ENCODE results near the gene VWA1.

VWA1 gene

DNA sequence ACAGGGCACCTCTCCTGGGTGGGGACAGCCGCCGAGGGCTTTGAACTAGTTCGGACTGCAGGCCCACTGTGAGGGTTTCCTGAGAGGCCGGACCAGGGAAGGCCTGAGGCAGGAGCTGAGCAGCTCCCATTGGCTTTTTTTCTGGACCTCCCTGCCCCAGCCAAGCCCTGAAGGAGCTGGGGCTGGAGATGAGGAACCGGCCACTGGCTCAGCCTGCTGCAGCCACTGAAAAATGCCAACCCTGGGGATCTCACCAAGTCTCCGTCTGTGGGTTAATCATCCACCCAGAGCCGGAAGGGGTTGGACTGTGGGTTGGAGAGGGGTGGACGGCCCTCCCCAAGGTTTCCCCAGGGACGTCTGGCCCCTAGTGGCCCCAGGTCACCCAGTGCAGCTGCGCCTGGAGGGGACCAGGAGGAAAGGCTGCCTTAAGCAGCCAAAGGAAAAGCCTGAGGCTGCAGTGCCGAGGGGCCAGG lies 2.5 kb downstream of the VWA1 start:
- peak; percentile 71 for DNase-seq (ENCODE audit: low spot score)
- TF ChIP-seq, protein P1, sequence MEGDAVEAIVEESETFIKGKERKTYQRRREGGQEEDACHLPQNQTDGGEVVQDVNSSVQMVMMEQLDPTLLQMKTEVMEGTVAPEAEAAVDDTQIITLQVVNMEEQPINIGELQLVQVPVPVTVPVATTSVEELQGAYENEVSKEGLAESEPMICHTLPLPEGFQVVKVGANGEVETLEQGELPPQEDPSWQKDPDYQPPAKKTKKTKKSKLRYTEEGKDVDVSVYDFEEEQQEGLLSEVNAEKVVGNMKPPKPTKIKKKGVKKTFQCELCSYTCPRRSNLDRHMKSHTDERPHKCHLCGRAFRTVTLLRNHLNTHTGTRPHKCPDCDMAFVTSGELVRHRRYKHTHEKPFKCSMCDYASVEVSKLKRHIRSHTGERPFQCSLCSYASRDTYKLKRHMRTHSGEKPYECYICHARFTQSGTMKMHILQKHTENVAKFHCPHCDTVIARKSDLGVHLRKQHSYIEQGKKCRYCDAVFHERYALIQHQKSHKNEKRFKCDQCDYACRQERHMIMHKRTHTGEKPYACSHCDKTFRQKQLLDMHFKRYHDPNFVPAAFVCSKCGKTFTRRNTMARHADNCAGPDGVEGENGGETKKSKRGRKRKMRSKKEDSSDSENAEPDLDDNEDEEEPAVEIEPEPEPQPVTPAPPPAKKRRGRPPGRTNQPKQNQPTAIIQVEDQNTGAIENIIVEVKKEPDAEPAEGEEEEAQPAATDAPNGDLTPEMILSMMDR (IDR thresholded peaks at IDR 0.05; ENCODE audit: extremely low read depth, insufficient read depth, missing control alignments) = peak; percentile 13
- in situ Hi-C loops (cut with MboI; ENCODE audit: low pct_unique_long_range_greater_than_20kb, low sequenced_read_pairs, unreplicated experiment) = no loop called here

DNA sequence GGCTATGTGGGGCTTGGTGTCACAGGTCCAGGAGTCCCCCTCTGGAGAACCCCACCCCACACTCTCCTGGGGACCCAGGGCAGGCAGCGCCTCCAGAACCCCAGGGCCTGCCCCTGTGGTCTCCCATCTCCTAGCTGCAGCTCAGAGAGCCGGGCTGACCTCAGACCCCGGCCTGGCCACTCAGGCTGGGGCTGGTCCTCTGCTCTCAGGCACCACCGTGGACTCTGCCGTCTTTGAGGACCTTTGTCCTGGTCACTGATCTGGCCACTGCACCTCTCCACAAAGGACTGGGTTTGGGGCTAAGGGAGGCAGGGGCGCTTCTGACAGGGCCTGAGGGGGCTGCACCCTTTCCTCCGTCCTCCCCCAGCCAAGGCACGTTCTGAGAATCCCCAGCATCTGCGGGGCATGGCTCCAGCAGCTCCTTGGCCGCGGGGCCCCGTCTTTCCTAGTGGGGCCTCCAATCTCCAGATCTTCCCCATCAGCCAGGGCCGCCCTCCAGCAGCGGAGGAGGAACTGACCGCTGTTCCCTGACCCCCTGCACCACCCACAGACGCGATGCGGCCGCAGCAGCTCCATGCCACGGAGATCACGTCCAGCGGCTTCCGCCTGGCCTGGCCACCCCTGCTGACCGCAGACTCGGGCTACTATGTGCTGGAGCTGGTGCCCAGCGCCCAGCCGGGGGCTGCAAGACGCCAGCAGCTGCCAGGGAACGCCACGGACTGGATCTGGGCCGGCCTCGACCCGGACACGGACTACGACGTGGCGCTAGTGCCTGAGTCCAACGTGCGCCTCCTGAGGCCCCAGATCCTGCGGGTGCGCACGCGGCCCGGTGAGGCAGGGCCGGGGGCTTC lies 3.3 kb downstream of the VWA1 start:
- TF ChIP-seq, protein P1 (IDR thresholded peaks at IDR 0.05; ENCODE audit: extremely low read depth, insufficient read depth, missing control alignments) = no peak
- DNase-seq (ENCODE audit: low spot score) = peak; percentile 39
- in situ Hi-C loops (cut with MboI; ENCODE audit: low pct_unique_long_range_greater_than_20kb, low sequenced_read_pairs, unreplicated experiment) = no loop called here

DNA sequence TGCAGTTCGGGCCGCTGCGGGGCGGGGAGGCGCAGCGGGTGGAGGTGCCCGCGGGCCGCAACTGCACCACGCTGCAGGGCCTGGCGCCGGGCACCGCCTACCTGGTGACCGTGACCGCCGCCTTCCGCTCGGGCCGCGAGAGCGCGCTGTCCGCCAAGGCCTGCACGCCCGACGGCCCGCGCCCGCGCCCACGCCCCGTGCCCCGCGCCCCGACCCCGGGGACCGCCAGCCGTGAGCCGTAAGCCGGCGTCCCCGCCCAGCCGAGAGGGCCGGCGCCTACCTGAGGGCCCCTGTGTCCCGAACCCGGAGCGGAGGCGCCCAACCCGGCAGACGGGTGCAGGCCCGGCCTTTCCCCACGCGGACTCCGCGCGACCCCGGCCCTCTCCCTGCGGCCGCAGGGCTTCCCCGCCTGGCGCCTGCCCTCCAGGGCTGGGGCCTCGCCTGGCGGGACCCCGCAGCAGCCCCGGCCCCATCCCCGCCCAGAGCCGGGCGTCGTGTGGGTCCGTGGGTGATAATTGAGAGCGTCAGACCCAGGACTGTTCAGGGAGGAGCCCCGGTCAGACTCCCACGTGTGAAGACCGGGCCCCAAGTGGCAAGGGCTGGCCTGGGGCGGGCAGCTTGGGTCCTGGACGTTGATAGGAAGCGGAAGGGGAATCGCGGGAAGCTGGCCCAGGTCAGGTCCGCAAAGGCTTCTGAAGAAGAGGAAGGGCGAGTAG lies 4.2 kb downstream of the VWA1 start:
- no peak for DNase-seq (ENCODE audit: low spot score)
- in situ Hi-C loops (cut with MboI; ENCODE audit: low pct_unique_long_range_greater_than_20kb, low sequenced_read_pairs, unreplicated experiment) = no loop called here
- TF ChIP-seq, protein P1 (IDR thresholded peaks at IDR 0.05; ENCODE audit: extremely low read depth, insufficient read depth, missing control alignments) = no peak

DNA sequence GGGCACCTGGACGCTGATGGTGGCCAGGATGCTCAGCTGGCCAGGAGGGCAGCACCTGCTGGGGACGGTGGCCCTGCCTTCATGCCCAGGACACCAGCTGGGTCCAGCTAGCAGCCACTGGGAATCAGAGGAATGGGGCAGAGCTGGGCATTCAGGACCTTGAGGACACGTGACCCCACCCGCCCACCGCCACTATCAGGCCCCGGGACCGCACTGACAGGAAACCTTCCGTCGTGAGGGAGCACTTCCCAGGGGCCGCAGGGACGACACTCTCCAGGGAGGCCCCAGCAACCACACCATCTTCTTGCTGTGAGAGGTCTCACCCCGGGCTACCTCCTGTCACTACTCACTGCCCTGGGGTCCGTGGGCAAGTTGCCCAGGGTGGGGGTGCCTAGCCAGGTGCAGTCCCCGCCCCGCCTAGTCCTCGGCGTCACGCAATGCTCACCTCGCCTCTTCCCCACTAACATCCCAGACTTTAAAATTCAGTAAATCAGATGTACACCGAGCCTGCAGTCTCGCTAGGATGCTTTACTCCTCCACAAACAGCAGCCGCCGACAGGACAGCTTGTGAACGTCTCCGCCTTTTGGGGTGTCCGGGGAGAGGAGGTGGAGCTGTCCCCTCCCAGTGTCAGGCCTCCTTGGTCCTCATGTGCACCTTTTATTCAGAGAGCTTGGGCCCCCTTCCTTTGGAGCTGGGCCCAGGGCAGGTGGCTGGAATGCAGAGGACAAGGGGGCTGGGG lies 4.9 kb downstream of the VWA1 start:
- TF ChIP-seq, protein P1 (IDR thresholded peaks at IDR 0.05; ENCODE audit: extremely low read depth, insufficient read depth, missing control alignments) = no peak
- DNase-seq (ENCODE audit: low spot score) = no peak
- in situ Hi-C loops (cut with MboI; ENCODE audit: low pct_unique_long_range_greater_than_20kb, low sequenced_read_pairs, unreplicated experiment) = no loop called here

DNA sequence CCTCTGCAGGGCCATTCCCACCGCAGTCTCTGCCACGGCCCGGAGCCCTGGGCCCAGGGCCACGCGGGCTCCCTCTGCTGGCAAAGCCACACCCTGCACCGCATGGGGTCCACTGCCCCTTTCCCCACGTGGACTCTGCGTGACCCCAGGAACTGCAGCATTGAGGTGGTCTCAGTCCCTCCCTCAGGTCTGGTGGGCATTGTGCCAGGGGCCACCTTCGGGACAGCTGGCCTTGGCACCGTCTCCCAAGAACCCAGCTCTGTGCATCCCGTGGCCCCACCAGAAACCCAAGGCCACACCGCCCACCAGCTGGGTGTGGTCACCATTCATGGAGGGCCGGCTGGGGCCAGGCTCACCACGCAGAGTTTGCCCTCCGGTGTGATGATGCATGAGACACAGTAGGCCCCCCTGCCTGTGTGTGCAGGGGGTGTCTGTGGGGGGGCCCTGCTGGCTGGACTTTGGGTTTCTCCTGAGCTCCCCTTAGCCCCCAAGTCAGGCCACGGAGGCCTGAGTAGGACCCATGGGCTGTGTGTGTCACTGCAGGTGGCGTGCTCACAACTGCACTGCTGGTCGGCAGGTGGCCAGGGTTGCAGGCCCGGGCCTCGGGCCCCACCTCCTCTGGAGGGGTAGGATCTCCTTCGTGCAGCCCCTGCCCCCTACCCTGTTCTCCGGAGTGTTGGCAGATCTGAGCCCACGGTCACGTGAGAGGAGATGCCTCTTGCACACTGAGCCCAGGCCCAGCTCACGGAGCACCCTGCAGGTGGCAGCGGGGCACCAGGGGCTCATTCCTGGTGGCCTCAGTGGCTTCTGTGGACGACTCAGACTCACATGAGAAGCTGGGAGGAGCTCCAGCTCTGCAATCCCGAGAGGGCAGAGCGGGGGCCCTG lies 5.8 kb downstream of the VWA1 start:
- in situ Hi-C loops (cut with MboI; ENCODE audit: low pct_unique_long_range_greater_than_20kb, low sequenced_read_pairs, unreplicated experiment) = no loop called here
- DNase-seq (ENCODE audit: low spot score) = peak; percentile 92
- TF ChIP-seq, protein P1 (IDR thresholded peaks at IDR 0.05; ENCODE audit: extremely low read depth, insufficient read depth, missing control alignments) = peak; percentile 88

All from GM13977 (cell line).